Mononuclear cell (primary cell): ENCODE data around the gene GAD1. TPM values are rescaled to one million over a fixed set of nuclear protein-coding genes. Genes with fewer than 3 reads are reported as not detected.

ENCODE experiments used
- H3K27me3 ChIP-seq: 2 replicates; pipeline ENCODE4 v1.6.0; 2011; ENCODE audit warnings: low read length, control low read depth; ENCODE audit not compliant: insufficient read depth
- H3K4me1 ChIP-seq: 2 replicates; pipeline ENCODE4 v1.5.1; 2011; ENCODE audit warnings: mild to moderate bottlenecking, low read length, control low read depth; ENCODE audit not compliant: insufficient read depth
- H3K4me3 ChIP-seq: 2 replicates; pipeline ENCODE4 v1.5.1; 2011; ENCODE audit warnings: mild to moderate bottlenecking, low read length, moderate library complexity
- H3K9me3 ChIP-seq: 2 replicates; pipeline ENCODE4 v1.5.1; 2011; ENCODE audit warnings: low read depth, mild to moderate bottlenecking, control low read depth, low read length
- total RNA-seq: library from RNA; depleted of rRNA; stranded (reverse); fragments of >200 nt; gene quantifications from one replicate; pipeline ENCODE4 v1.2.3, GENCODE V29; 2012

GAD1 gene
- total RNA-seq, 1 donor = not detected

GRCh38 chr2:170814533-170815230 lies 2.0 kb upstream of the GAD1 start:
- Histone ChIP-seq H3K4me3 (no peak overlapping the region), H3K4me1 (peaks cover 40% of the 10 kb centered on the region), H3K9me3 (no peaks in the 10 kb centered on the region)

GRCh38 chr2:170815311-170815710 lies 1.4 kb upstream of the GAD1 start:
- no peak overlapping the region for H3K4me3 ChIP-seq
- H3K9me3 ChIP-seq = no peaks in the 10 kb centered on the region
- H3K27me3 ChIP-seq = peaks cover 75% of the 10 kb centered on the region
- H3K4me1 ChIP-seq = peaks cover 42% of the 10 kb centered on the region

More at GRCh38 chr2:170814533-170815230, 2.0 kb upstream of the GAD1 start:
- peaks cover 72% of the 10 kb centered on the region for H3K27me3 ChIP-seq

GRCh38 chr2:170815746-170816503 lies 762 bp upstream of the GAD1 start:
- no peaks in the 10 kb centered on the region for H3K9me3 ChIP-seq
- H3K4me3 ChIP-seq = peak overlapping the region; percentile 3
- H3K27me3 ChIP-seq = peaks cover 82% of the 10 kb centered on the region
- peaks cover 48% of the 10 kb centered on the region for H3K4me1 ChIP-seq

- Histone ChIP-seq H3K4me3 (peak overlapping the region; percentile 6), H3K9me3 (no peaks in the 10 kb centered on the region), H3K27me3 (peaks cover 95% of the 10 kb centered on the region), H3K4me1 (peaks cover 62% of the 10 kb centered on the region)
Measured at GRCh38 chr2:170817093-170818035, 677 bp downstream of the GAD1 start.

GRCh38 chr2:170818036-170818751 lies 1.5 kb downstream of the GAD1 start:
- H3K27me3 ChIP-seq = peaks cover 95% of the 10 kb centered on the region
- no peaks in the 10 kb centered on the region for H3K9me3 ChIP-seq
- H3K4me1 ChIP-seq = peaks cover 71% of the 10 kb centered on the region
- H3K4me3 ChIP-seq = no peak overlapping the region

- Histone ChIP-seq H3K4me3 (no peak overlapping the region), H3K9me3 (no peaks in the 10 kb centered on the region), H3K27me3 (peaks cover 94% of the 10 kb centered on the region), H3K4me1 (peaks cover 73% of the 10 kb centered on the region)
Measured at GRCh38 chr2:170818752-170819470, 2.2 kb downstream of the GAD1 start.

GRCh38 chr2:170819680-170820664 lies 3.3 kb downstream of the GAD1 start:
- Histone ChIP-seq H3K27me3 (peaks cover 94% of the 10 kb centered on the region), H3K4me1 (peaks cover 73% of the 10 kb centered on the region), H3K9me3 (no peaks in the 10 kb centered on the region), H3K4me3 (no peak overlapping the region)

- no peak overlapping the region for H3K4me3 ChIP-seq
- H3K9me3 ChIP-seq = no peaks in the 10 kb centered on the region
- peaks cover 66% of the 10 kb centered on the region for H3K4me1 ChIP-seq
- peaks cover 93% of the 10 kb centered on the region for H3K27me3 ChIP-seq
Measured at GRCh38 chr2:170820757-170821530, 4.3 kb downstream of the GAD1 start.

GRCh38 chr2:170821531-170822289 lies 5.0 kb downstream of the GAD1 start:
- H3K27me3 ChIP-seq = peaks cover 90% of the 10 kb centered on the region

GRCh38 chr2:170822290-170823087 lies 5.8 kb downstream of the GAD1 start:
- peaks cover 52% of the 10 kb centered on the region for H3K4me1 ChIP-seq
- no peaks in the 10 kb centered on the region for H3K9me3 ChIP-seq
- no peak overlapping the region for H3K4me3 ChIP-seq
- H3K27me3 ChIP-seq = peaks cover 89% of the 10 kb centered on the region

More at GRCh38 chr2:170821531-170822289, 5.0 kb downstream of the GAD1 start:
- H3K4me3 ChIP-seq = no peak overlapping the region
- no peaks in the 10 kb centered on the region for H3K9me3 ChIP-seq
- peaks cover 59% of the 10 kb centered on the region for H3K4me1 ChIP-seq
